OCI-LY1 (cell line): Measurements from ENCODE around the gene DMD.
"Not testable (repeated sequence)": the region's sequence is repeated elsewhere in the genome, so short reads cannot be mapped to it uniquely, and the experiment has no call there.

Experiments used
- H2AFZ ChIP-seq: fragments of 200-600 bp; sonication (generic), shearing (Covaris generic); 2 replicates; pipeline ENCODE4 v1.6.0; 2014; ENCODE audit warnings: antibody characterized with exemption, mild to moderate bottlenecking, low read length
- H3F3A ChIP-seq: fragments of 200-600 bp; sonication (generic), shearing (Covaris generic); 2 replicates; pipeline ENCODE4 v1.6.0; 2014; ENCODE audit warnings: mild to moderate bottlenecking, antibody characterized with exemption, low read length, moderate library complexity; ENCODE audit not compliant: insufficient read depth
- H3K27ac ChIP-seq: fragments of 200-600 bp; sonication (generic); 2 replicates; pipeline ENCODE4 v1.5.1; 2014; ENCODE audit warnings: low read length, mixed run types, mild to moderate bottlenecking, low read depth; ENCODE audit not compliant: poor library complexity, severe bottlenecking
- H3K27me3 ChIP-seq: fragments of 200-600 bp; sonication (generic); 2 replicates; pipeline ENCODE4 v1.6.0; 2014; ENCODE audit warnings: antibody characterized with exemption, mild to moderate bottlenecking, low read length, moderate library complexity; ENCODE audit not compliant: insufficient read depth
- H3K36me3 ChIP-seq: fragments of 200-600 bp; sonication (generic); 2 replicates; pipeline ENCODE4 v1.6.1; 2014; ENCODE audit warnings: mild to moderate bottlenecking, antibody characterized with exemption, low read length, moderate library complexity, mixed read lengths; ENCODE audit not compliant: insufficient read depth
- H3K4me1 ChIP-seq: fragments of 200-600 bp; sonication (generic); 2 replicates; pipeline ENCODE4 v1.5.1; 2014; ENCODE audit warnings: mild to moderate bottlenecking, low read length, moderate library complexity; ENCODE audit not compliant: insufficient read depth, severe bottlenecking
- H3K4me2 ChIP-seq: fragments of 200-600 bp; sonication (generic), shearing (Covaris generic); 2 replicates; pipeline ENCODE4 v1.6.1; 2014; ENCODE audit warnings: low read length
- H3K4me3 ChIP-seq: fragments of 200-600 bp; sonication (generic); 2 replicates; pipeline ENCODE4 v1.5.1; 2014; ENCODE audit warnings: low read length, low read depth, mild to moderate bottlenecking, mixed read lengths; ENCODE audit not compliant: poor library complexity, severe bottlenecking
- H3K79me2 ChIP-seq: fragments of 200-600 bp; shearing (Covaris generic); 2 replicates; pipeline ENCODE4 v1.6.1; 2016; ENCODE audit warnings: mixed run types, low read length, mixed read lengths; ENCODE audit not compliant: insufficient read depth
- H3K9ac ChIP-seq: fragments of 200-600 bp; sonication (generic), shearing (Covaris generic); 2 replicates; pipeline ENCODE4 v1.6.1; 2014; ENCODE audit warnings: mild to moderate bottlenecking, low read length, mixed read lengths
- H3K9me2 ChIP-seq: fragments of 200-600 bp; sonication (generic), shearing (Covaris generic); 2 replicates; pipeline ENCODE4 v1.6.1; 2014; ENCODE audit warnings: low read depth, mild to moderate bottlenecking, low read length, mixed read lengths
- H3K9me3 ChIP-seq: fragments of 200-600 bp; shearing (Covaris generic); 2 replicates; pipeline ENCODE4 v1.6.1; 2014; ENCODE audit warnings: low read length, mixed read lengths
- H4K20me1 ChIP-seq: fragments of 200-600 bp; sonication (generic), shearing (Covaris generic); 2 replicates; pipeline ENCODE4 v1.6.0; 2016; ENCODE audit warnings: mild to moderate bottlenecking, low read length; ENCODE audit not compliant: insufficient read depth
- CTCF ChIP-seq: fragments of 200-600 bp; sonication (generic), shearing (Covaris generic); IDR thresholded peaks from 2 replicates; pipeline ENCODE4 v1.5.1; 2017; ENCODE audit warnings: mild to moderate bottlenecking, antibody characterized with exemption, low read length, moderate library complexity, mixed read lengths
- EZH2 ChIP-seq: fragments of 200-600 bp; sonication (generic), shearing (Covaris generic); IDR thresholded peaks from 2 replicates; pipeline ENCODE4 v1.8.0; 2017; ENCODE audit warnings: borderline replicate concordance, mixed run types, mild to moderate bottlenecking, antibody characterized with exemption, low read length, moderate library complexity, mixed read lengths

DMD gene

GRCh38 chrX:32744921-32745320 is 466.4 kb downstream of the DMD start:
- Histone ChIP-seq H3K4me3 (no peak overlapping the region), H3K27me3 (no peaks in the 10 kb centered on the region), H3K4me1 (peaks cover 4% of the 10 kb centered on the region), H3K9me2 (no peaks in the 10 kb centered on the region), H3K9me3 (no peaks in the 10 kb centered on the region), H3F3A (no peaks in the 10 kb centered on the region), H3K79me2 (no peaks in the 10 kb centered on the region), H3K9ac (no peak overlapping the region), H3K4me2 (no peak overlapping the region), H4K20me1 (no peaks in the 10 kb centered on the region), H2AFZ (no peak overlapping the region), H3K27ac (no peak overlapping the region), H3K36me3 (no peaks in the 10 kb centered on the region; the same call in 1 of the 2 replicates)
- no peak for TF ChIP-seq CTCF
- no peak for TF ChIP-seq EZH2

DNA sequence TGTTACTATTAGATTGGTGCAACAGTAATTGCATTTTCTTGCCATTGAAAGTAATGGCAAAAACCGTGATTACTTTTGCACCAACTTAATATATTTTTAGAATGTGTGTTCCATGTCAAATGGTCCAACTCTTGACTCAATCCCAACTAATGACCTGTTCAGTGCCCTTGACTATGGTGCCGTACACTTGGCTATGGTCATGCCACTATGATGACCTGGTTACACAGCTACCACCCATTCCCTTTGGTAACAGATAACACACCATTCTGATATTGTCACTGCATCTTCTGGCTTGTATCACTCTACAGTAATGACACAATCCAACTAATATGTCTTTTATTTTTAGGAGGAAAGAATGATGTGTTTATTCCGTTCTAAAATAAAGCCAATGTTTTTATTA is 469.4 kb downstream of the DMD start:
- Histone ChIP-seq H3K27me3 (no peaks in the 10 kb centered on the region), H3F3A (no peaks in the 10 kb centered on the region), H3K27ac (no peak overlapping the region), H3K4me2 (no peak overlapping the region), H4K20me1 (no peaks in the 10 kb centered on the region), H3K36me3 (no peaks in the 10 kb centered on the region; the same call in 1 of the 2 replicates), H3K9me2 (no peaks in the 10 kb centered on the region), H3K9ac (no peak overlapping the region), H2AFZ (no peak overlapping the region), H3K4me1 (peaks cover 4% of the 10 kb centered on the region), H3K4me3 (no peak overlapping the region), H3K79me2 (no peaks in the 10 kb centered on the region), H3K9me3 (no peaks in the 10 kb centered on the region)
- TF ChIP-seq EZH2 (no peak), CTCF (no peak)

- no peaks in the 10 kb centered on the region for H3F3A ChIP-seq
- H3K9me3 ChIP-seq = no peaks in the 10 kb centered on the region
- no peak overlapping the region for H3K9ac ChIP-seq
- no peaks in the 10 kb centered on the region for H3K4me1 ChIP-seq
- no peaks in the 10 kb centered on the region for H3K27me3 ChIP-seq
- no peaks in the 10 kb centered on the region for H4K20me1 ChIP-seq
- no peak overlapping the region for H3K4me2 ChIP-seq
- no peak overlapping the region for H3K27ac ChIP-seq
- no peak overlapping the region for H3K4me3 ChIP-seq
- TF ChIP-seq CTCF = no peak
- H3K79me2 ChIP-seq = no peaks in the 10 kb centered on the region
- H3K9me2 ChIP-seq = no peaks in the 10 kb centered on the region
- H3K36me3 ChIP-seq = no peaks in the 10 kb centered on the region
- H2AFZ ChIP-seq = no peak overlapping the region
Measured at GRCh38 chrX:32708542-32708941, 502.8 kb downstream of the DMD start.

- not testable (repeated sequence) for H3K9me2 ChIP-seq, H3K4me1 ChIP-seq, H3K9ac ChIP-seq, H3F3A ChIP-seq, H3K79me2 ChIP-seq, H3K27ac ChIP-seq, H3K36me3 ChIP-seq, H3K9me3 ChIP-seq, H3K4me2 ChIP-seq, H3K4me3 ChIP-seq, H4K20me1 ChIP-seq, H3K27me3 ChIP-seq, H2AFZ ChIP-seq
Measured at GRCh38 chrX:32705385-32705784, 506.0 kb downstream of the DMD start.
